ENCODE measurements around the gene DYNC1I1. TPM values are rescaled to one million over a fixed set of nuclear protein-coding genes. Genes with fewer than 3 reads are reported as not detected.

Gene DYNC1I1
- total RNA-seq, 1 experiment from 2014 or later = not detected

- ChIA-PET POLR2A (interaction anchor here (0.8 kb wide), 1 partner anchor 10 kb away, joined by 3 read pairs; no protein-coding TSS in a partner anchor), CTCF (interaction anchor here (0.9 kb wide), 1 partner anchor 9 kb away, joined by 3 read pairs; no protein-coding TSS in a partner anchor)
- no peak overlapping the region for H3K4me3 Mint-ChIP-seq (ENCODE audit: unreplicated experiment)
- peaks cover 74% of the 10 kb centered on the region for H3K27me3 Mint-ChIP-seq (ENCODE audit: insufficient read depth, unreplicated experiment)
- H3K36me3 Mint-ChIP-seq (ENCODE audit: insufficient read depth, unreplicated experiment) = no peaks in the 10 kb centered on the region
- no peak for DNase-seq (ENCODE audit: unreplicated experiment)
- H3K27ac Mint-ChIP-seq (ENCODE audit: low read depth, unreplicated experiment) = no peak overlapping the region
- TF ChIP-seq CTCF (IDR thresholded peaks at IDR 0.05; ENCODE audit: unreplicated experiment) = no peak
- H3K9me3 Mint-ChIP-seq (ENCODE audit: unreplicated experiment) = no peaks in the 10 kb centered on the region
- BruUV-seq (replicated peaks) = no TSS peak
- intact Hi-C loops (cut with micrococcal nuclease) = no loop called here
- no peaks in the 10 kb centered on the region for H3K4me1 Mint-ChIP-seq (ENCODE audit: insufficient read depth, unreplicated experiment)
These were observed 253.7 kb downstream of the DYNC1I1 start for GRCh38 chr7:96026010-96026409.

GRCh38 chr7:96026611-96027010 lies 254.3 kb downstream of the DYNC1I1 start:
- POLR2A ChIA-PET = no interaction called here
- DNase-seq (ENCODE audit: unreplicated experiment) = no peak
- H3K9me3 Mint-ChIP-seq (ENCODE audit: unreplicated experiment) = no peaks in the 10 kb centered on the region

GRCh38 chr7:96028729-96029128 lies 256.4 kb downstream of the DYNC1I1 start:
- intact Hi-C loops (cut with micrococcal nuclease) = no loop called here
- TF ChIP-seq CTCF (IDR thresholded peaks at IDR 0.05; ENCODE audit: unreplicated experiment) = no peak
- H3K36me3 Mint-ChIP-seq (ENCODE audit: insufficient read depth, unreplicated experiment) = no peaks in the 10 kb centered on the region
- no peaks in the 10 kb centered on the region for H3K9me3 Mint-ChIP-seq (ENCODE audit: unreplicated experiment)
- H3K4me3 Mint-ChIP-seq (ENCODE audit: unreplicated experiment) = no peak overlapping the region
- ChIA-PET POLR2A (no interaction called here), CTCF (interaction anchor here (0.6 kb wide), 1 partner anchor 1036 kb away, joined by 3 read pairs; no protein-coding TSS in a partner anchor)
- no TSS peak for BruUV-seq (replicated peaks)
- H3K27ac Mint-ChIP-seq (ENCODE audit: low read depth, unreplicated experiment) = no peak overlapping the region
- peaks cover 70% of the 10 kb centered on the region for H3K27me3 Mint-ChIP-seq (ENCODE audit: insufficient read depth, unreplicated experiment)
- no peak for DNase-seq (ENCODE audit: unreplicated experiment)
- no peaks in the 10 kb centered on the region for H3K4me1 Mint-ChIP-seq (ENCODE audit: insufficient read depth, unreplicated experiment)

More at GRCh38 chr7:96026611-96027010, 254.3 kb downstream of the DYNC1I1 start:
- Mint-ChIP-seq H3K27ac (ENCODE audit: low read depth, unreplicated experiment) (no peak overlapping the region), H3K4me3 (ENCODE audit: unreplicated experiment) (no peak overlapping the region), H3K27me3 (ENCODE audit: insufficient read depth, unreplicated experiment) (peaks cover 73% of the 10 kb centered on the region), H3K4me1 (ENCODE audit: insufficient read depth, unreplicated experiment) (no peaks in the 10 kb centered on the region), H3K36me3 (ENCODE audit: insufficient read depth, unreplicated experiment) (no peaks in the 10 kb centered on the region)
- TF ChIP-seq CTCF (IDR thresholded peaks at IDR 0.05; ENCODE audit: unreplicated experiment) = no peak
- BruUV-seq (replicated peaks) = no TSS peak
- CTCF ChIA-PET = interaction anchor here (0.5 kb wide), 1 partner anchor 348 kb away, joined by 3 read pairs; no protein-coding TSS in a partner anchor
- intact Hi-C loops (cut with micrococcal nuclease) = no loop called here

- H3K4me1 Mint-ChIP-seq (ENCODE audit: insufficient read depth, unreplicated experiment) = no peaks in the 10 kb centered on the region
- H3K4me3 Mint-ChIP-seq (ENCODE audit: unreplicated experiment) = no peak overlapping the region
- no peaks in the 10 kb centered on the region for H3K9me3 Mint-ChIP-seq (ENCODE audit: unreplicated experiment)
- DNase-seq (ENCODE audit: unreplicated experiment) = no peak
- peaks cover 67% of the 10 kb centered on the region for H3K27me3 Mint-ChIP-seq (ENCODE audit: insufficient read depth, unreplicated experiment)
- intact Hi-C loops (cut with micrococcal nuclease) = no loop called here
- H3K36me3 Mint-ChIP-seq (ENCODE audit: insufficient read depth, unreplicated experiment) = no peaks in the 10 kb centered on the region
- POLR2A ChIA-PET = no interaction called here
- TF ChIP-seq CTCF (IDR thresholded peaks at IDR 0.05; ENCODE audit: unreplicated experiment) = no peak
- CTCF ChIA-PET = no interaction called here
- no peak overlapping the region for H3K27ac Mint-ChIP-seq (ENCODE audit: low read depth, unreplicated experiment)
- no TSS peak for BruUV-seq (replicated peaks)
These were observed 260.8 kb downstream of the DYNC1I1 start for GRCh38 chr7:96033009-96033598.

Measured in MCF 10A (cell line).